Fibroblast of lung (primary cell): ENCODE results near the gene SORT1. TPM values are rescaled to one million over a fixed set of nuclear protein-coding genes. Genes with fewer than 3 reads are reported as not detected.

ENCODE experiments used
- DNase-seq, 2 donors: peaks; one replicate each; pipeline versions ENCODE4 v3.0.0 to v3.0.0-alpha.2; 2010; ENCODE audit warnings: low read depth in 2 of 2
- H2AFZ ChIP-seq: 2 replicates; pipeline ENCODE4 v1.5.1; 2012; ENCODE audit warnings: low read length, control low read depth, inconsistent platforms
- H3K27ac ChIP-seq: 2 replicates; pipeline ENCODE4 v1.5.1; 2011; ENCODE audit warnings: low read length, control low read depth; ENCODE audit not compliant: insufficient read depth
- H3K27me3 ChIP-seq: 2 replicates; pipeline ENCODE4 v1.5.1; 2011; ENCODE audit warnings: mild to moderate bottlenecking, low read length; ENCODE audit not compliant: control insufficient read depth, insufficient read depth
- H3K36me3 ChIP-seq: 2 replicates; pipeline ENCODE4 v1.5.1; 2011; ENCODE audit warnings: low read length; ENCODE audit not compliant: control insufficient read depth, insufficient read depth
- H3K4me1 ChIP-seq: 2 replicates; pipeline ENCODE4 v1.5.1; 2011; ENCODE audit warnings: low read length; ENCODE audit not compliant: control insufficient read depth, insufficient read depth; ENCODE audit errors: extremely low read depth
- H3K4me2 ChIP-seq: 2 replicates; pipeline ENCODE4 v1.5.1; 2011; ENCODE audit warnings: low read length, control low read depth; ENCODE audit not compliant: insufficient read depth; ENCODE audit errors: extremely low read depth
- H3K4me3 ChIP-seq, 4 experiments: fragments of 200-600 bp in 1 of 4; sonication (generic) in 1 of 4; replicated peaks in 1 of 4; 2 replicates each; pipeline ENCODE4 v1.5.1; 2011 to 2016; ENCODE audit warnings: low read length in 4 of 4, low read depth in 3 of 4, mild to moderate bottlenecking in 3 of 4, control low read depth in 2 of 4, inconsistent platforms in 1 of 4, mixed read lengths in 1 of 4; ENCODE audit not compliant: insufficient read depth in 1 of 4; ENCODE audit errors: control extremely low read depth in 1 of 4
- H3K79me2 ChIP-seq: 2 replicates; pipeline ENCODE4 v1.5.1; 2012; ENCODE audit warnings: mild to moderate bottlenecking, low read length, inconsistent platforms; ENCODE audit not compliant: control insufficient read depth, insufficient read depth
- H3K9ac ChIP-seq: 2 replicates; pipeline ENCODE4 v1.5.1; 2011; ENCODE audit warnings: mild to moderate bottlenecking, low read length, control low read depth; ENCODE audit not compliant: insufficient read depth
- H3K9me3 ChIP-seq: 2 replicates; pipeline ENCODE4 v1.5.1; 2012; ENCODE audit warnings: low read depth, low read length; ENCODE audit not compliant: control insufficient read depth, insufficient read depth
- H4K20me1 ChIP-seq: 2 replicates; pipeline ENCODE4 v1.5.1; 2011; ENCODE audit warnings: low read length; ENCODE audit not compliant: control insufficient read depth, insufficient read depth; ENCODE audit errors: extremely low read depth
- EZH2 ChIP-seq: IDR thresholded peaks from 2 replicates; pipeline ENCODE4 v1.5.1; 2012; ENCODE audit warnings: low read length, control low read depth, mild to moderate bottlenecking; ENCODE audit errors: missing control alignments
- polyA plus RNA-seq, 2 donors: library from polyadenylated mRNA; depleted of rRNA in 1 of 2; stranded (reverse) in 1 of 2; unstranded in 1 of 2; fragments of >200 nt; gene quantifications; 2 replicates each; pipeline ENCODE4 v1.2.1, GENCODE V29; 2011 to 2012; ENCODE audit warnings: missing spikeins in 1 of 2
- total RNA-seq: library from RNA; depleted of rRNA; stranded (reverse); fragments of >200 nt; gene quantifications from 2 replicates; pipeline ENCODE4 v1.2.1, GENCODE V29; 2014
- TF ChIP-seq, protein P1 (sequence below), 2 donors: IDR thresholded peaks in 1 of 2; conservative IDR thresholded peaks in 1 of 2; 1 replicate in 1 of 2; 2 replicates in 1 of 2; pipeline ENCODE4 v1.5.1; 2011 to 2012; ENCODE audit warnings: low read length in 2 of 2, control low read depth in 1 of 2, inconsistent platforms in 1 of 2, low read depth in 1 of 2, mild to moderate bottlenecking in 1 of 2

SORT1 gene
- total and polyA plus RNA-seq, 2 donors (not counting 1 experiment from before 2014, with no cell fraction given): 27.5 to 37.5 TPM

DNA sequence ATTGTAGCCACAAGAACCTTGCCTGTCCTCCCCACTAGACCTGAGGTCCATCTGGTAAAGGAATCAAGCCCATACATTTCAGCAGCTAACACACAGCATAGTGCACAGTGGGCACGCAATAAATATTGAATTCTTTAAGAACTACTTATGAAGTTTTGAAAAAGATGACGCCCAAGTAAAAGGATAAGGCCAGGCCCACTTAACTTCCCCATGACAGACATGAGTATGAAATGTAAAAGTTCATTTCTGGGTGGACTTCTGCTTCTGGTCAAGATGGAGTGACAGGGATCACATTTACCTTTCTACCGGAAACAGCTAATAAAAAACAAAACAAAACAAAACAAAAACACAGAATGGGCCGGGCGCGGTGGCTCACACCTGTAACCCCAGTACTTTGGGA, 25.4 kb downstream of the SORT1 start:
- peak overlapping the region; percentile 77 for H3K27ac ChIP-seq
- H3K4me3 ChIP-seq: no peak overlapping the region
- no peaks in the 10 kb centered on the region for H3K9me3 ChIP-seq
- no peak overlapping the region for H3K9ac ChIP-seq
- H3K27me3 ChIP-seq: no peaks in the 10 kb centered on the region
- peak overlapping the region; percentile 11 for H3K4me2 ChIP-seq
- H3K36me3 ChIP-seq: no peaks in the 10 kb centered on the region
- H3K79me2 ChIP-seq: no peaks in the 10 kb centered on the region
- DNase-seq: no peak
- H4K20me1 ChIP-seq: no peaks in the 10 kb centered on the region
- TF ChIP-seq, protein P1, sequence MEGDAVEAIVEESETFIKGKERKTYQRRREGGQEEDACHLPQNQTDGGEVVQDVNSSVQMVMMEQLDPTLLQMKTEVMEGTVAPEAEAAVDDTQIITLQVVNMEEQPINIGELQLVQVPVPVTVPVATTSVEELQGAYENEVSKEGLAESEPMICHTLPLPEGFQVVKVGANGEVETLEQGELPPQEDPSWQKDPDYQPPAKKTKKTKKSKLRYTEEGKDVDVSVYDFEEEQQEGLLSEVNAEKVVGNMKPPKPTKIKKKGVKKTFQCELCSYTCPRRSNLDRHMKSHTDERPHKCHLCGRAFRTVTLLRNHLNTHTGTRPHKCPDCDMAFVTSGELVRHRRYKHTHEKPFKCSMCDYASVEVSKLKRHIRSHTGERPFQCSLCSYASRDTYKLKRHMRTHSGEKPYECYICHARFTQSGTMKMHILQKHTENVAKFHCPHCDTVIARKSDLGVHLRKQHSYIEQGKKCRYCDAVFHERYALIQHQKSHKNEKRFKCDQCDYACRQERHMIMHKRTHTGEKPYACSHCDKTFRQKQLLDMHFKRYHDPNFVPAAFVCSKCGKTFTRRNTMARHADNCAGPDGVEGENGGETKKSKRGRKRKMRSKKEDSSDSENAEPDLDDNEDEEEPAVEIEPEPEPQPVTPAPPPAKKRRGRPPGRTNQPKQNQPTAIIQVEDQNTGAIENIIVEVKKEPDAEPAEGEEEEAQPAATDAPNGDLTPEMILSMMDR (conservative IDR thresholded peaks at IDR 0.05 in 1 of 2, IDR thresholded peaks at IDR 0.05 in 1 of 2; ENCODE audit: low read depth in 1 of 2, low read length in 2 of 2): no peak
- no peak for TF ChIP-seq EZH2
- H3K4me1 ChIP-seq: peaks cover 16% of the 10 kb centered on the region
- H2AFZ ChIP-seq: no peak overlapping the region

GRCh38 chr1:109371341-109371739, 26.4 kb downstream of the SORT1 start:
- peak overlapping the region; percentile 37 for H3K9ac ChIP-seq
- no peaks in the 10 kb centered on the region for H3K79me2 ChIP-seq
- DNase-seq: peak; percentile 77 to 81
- H3K9me3 ChIP-seq: no peaks in the 10 kb centered on the region
- H2AFZ ChIP-seq: no peak overlapping the region
- H3K36me3 ChIP-seq: no peaks in the 10 kb centered on the region
- peak overlapping the region in 3 of 4 experiments; percentile 0 to 54 (median 31) for H3K4me3 ChIP-seq
- peak overlapping the region; percentile 77 for H3K27ac ChIP-seq
- H3K4me2 ChIP-seq: peak overlapping the region; percentile 42
- H3K27me3 ChIP-seq: no peaks in the 10 kb centered on the region
- no peaks in the 10 kb centered on the region for H4K20me1 ChIP-seq
- peaks cover 16% of the 10 kb centered on the region for H3K4me1 ChIP-seq
- TF ChIP-seq, protein P1 (conservative IDR thresholded peaks at IDR 0.05 in 1 of 2, IDR thresholded peaks at IDR 0.05 in 1 of 2; ENCODE audit: low read depth in 1 of 2, low read length in 2 of 2): no peak
- no peak for TF ChIP-seq EZH2

- H3K4me1 ChIP-seq: peaks cover 16% of the 10 kb centered on the region
- H2AFZ ChIP-seq: no peak overlapping the region
- TF ChIP-seq EZH2: no peak
- TF ChIP-seq, protein P1 (conservative IDR thresholded peaks at IDR 0.05 in 1 of 2, IDR thresholded peaks at IDR 0.05 in 1 of 2; ENCODE audit: low read depth in 1 of 2, low read length in 2 of 2): no peak
- DNase-seq: peak; percentile 96 to 97
- peak overlapping the region; percentile 37 for H3K9ac ChIP-seq
- H3K79me2 ChIP-seq: no peaks in the 10 kb centered on the region
- H3K27me3 ChIP-seq: no peaks in the 10 kb centered on the region
- no peaks in the 10 kb centered on the region for H3K36me3 ChIP-seq
- no peaks in the 10 kb centered on the region for H3K9me3 ChIP-seq
- no peaks in the 10 kb centered on the region for H4K20me1 ChIP-seq
- peak overlapping the region; percentile 77 for H3K27ac ChIP-seq
- H3K4me3 ChIP-seq: peak overlapping the region in 3 of 4 experiments; percentile 0 to 54 (median 31)
- H3K4me2 ChIP-seq: peak overlapping the region; percentile 44
Measured at GRCh38 chr1:109370712-109371340, 26.9 kb downstream of the SORT1 start.
